Measurements from ENCODE around the gene CDC34. TPM values are rescaled to one million over a fixed set of nuclear protein-coding genes. Genes with fewer than 3 reads are reported as not detected.

CDC34 gene
- total RNA-seq, 1 experiment from 2014 or later: 80.5 TPM

DNA sequence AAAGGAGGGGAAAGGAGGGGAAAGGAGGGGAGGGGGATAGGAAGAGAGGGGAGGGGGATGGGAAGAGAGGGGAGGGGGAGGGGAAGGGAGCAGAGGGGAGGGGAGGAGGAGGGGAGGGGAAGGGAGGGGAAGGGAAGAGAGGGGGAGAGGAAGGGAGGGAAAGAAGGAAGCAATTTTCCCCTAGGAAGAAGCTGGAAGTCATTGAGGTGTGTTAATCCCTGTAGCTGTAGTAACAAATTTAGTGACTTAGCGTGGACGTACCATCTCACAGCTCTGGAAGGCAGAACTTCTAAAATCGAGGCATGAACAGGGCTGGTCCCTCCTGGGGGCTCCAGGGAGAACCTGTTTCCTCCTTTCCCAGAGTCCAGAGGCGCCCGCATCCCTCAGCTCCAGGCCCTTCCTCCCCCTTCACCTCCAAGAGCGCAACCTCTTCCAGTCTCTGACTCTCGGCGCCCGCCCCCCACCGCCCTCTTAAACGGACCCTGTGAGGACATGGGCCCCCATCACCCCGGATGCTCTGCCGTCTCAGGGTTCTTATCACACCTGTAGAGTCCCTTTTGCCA lies 5.6 kb upstream of the CDC34 start:
- no peak for DNase-seq (ENCODE audit: low read depth, low spot score)
- ChIA-PET CTCF (interaction anchor here (1.0 kb wide), 1 partner anchor 121 kb away, joined by 4 read pairs; no protein-coding TSS in a partner anchor), POLR2A (no interaction called here)
- Histone ChIP-seq H3K9me3 (ENCODE audit: control insufficient read depth, insufficient read depth, low read depth, low read length) (no peaks in the 10 kb centered on the region), H3K27me3 (ENCODE audit: control insufficient read depth, insufficient read depth, low read length) (no peaks in the 10 kb centered on the region), H3K4me3 (ENCODE audit: low read depth in 2 of 2, low read length in 2 of 2) (no peak overlapping the region), H3K4me1 (ENCODE audit: control insufficient read depth, insufficient read depth, low read length) (peaks cover 10% of the 10 kb centered on the region; the same call in 1 of the 2 replicates), H3K36me3 (ENCODE audit: control insufficient read depth, insufficient read depth, low read length) (no peaks in the 10 kb centered on the region), H3K27ac (ENCODE audit: low read length) (no peak overlapping the region)
- no TSS peak for BruUV-seq (replicated peaks)
- in situ Hi-C loops (cut with HindIII; ENCODE audit: low pct_unique_long_range_greater_than_20kb, low sequenced_read_pairs) (no loop called here), intact Hi-C loops (cut with micrococcal nuclease; ENCODE audit: unreplicated experiment) (no loop called here)
- no peak for ATAC-seq
- TF ChIP-seq TCF7L2 (IDR thresholded peaks at IDR 0.05; ENCODE audit: low read depth, low read length) (no peak), POLR2AphosphoS5 (IDR thresholded peaks at IDR 0.05; ENCODE audit: low read depth, low read length) (no peak), REST (IDR thresholded peaks at IDR 0.05; ENCODE audit: insufficient read depth in 1 of 2, low read depth in 2 of 2, low read length in 1 of 2) (no peak), CTCF (IDR thresholded peaks at IDR 0.05) (no peak), SIN3A (IDR thresholded peaks at IDR 0.05; ENCODE audit: borderline replicate concordance, insufficient read depth, low read depth, low read length) (no peak)

DNA sequence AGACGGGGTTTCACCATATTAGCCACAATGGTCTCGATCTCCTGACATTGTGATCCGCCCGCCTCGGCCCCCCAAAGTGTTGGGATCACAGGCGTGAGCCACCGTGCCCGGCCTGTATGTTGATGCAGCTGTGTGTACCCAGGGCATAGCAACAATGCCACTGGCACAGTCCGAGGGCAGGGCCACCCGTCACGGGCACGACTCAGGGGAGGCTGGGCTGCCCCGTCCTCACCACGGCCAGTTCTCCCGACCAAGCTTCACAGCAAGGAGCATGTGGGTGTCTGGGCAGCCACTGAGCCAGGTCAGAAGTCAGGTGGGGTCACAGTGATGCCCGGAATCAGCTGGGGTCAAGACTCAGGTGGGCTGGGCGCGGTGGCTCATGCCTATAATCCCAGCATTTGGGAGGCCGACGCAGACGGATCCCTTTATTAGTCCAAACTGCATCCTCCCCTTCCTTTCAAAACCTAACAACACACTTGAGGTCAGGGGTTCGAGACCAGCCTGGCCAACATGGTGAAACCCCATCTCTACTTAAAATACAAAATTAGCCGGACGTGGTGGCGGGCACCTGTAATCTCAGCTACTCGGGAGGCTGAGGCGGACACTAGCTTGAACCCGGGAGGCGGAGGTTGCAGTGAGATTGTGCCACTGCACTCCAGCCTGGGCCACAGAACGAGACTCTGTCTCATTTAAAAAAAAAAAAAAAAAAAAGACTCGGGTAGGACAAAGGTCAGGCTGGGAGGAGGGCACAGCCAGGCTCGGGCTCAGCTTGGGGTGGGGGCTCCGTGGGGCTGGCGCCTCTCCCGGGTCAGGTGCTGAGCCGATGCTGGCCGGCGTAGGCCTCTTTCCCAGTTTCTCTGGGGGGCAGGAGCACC lies 1.2 kb upstream of the CDC34 start:
- peaks cover 17% of the 10 kb centered on the region for H3K4me1 ChIP-seq (ENCODE audit: control insufficient read depth, insufficient read depth, low read length)
- TSS peak; percentile 93 for BruUV-seq (replicated peaks)
- peaks cover 4% of the 10 kb centered on the region; the same call in 1 of the 2 replicates for H3K36me3 ChIP-seq (ENCODE audit: control insufficient read depth, insufficient read depth, low read length)
- no peaks in the 10 kb centered on the region for H3K9me3 ChIP-seq (ENCODE audit: control insufficient read depth, insufficient read depth, low read depth, low read length)
- ATAC-seq: no peak
- in situ Hi-C loops (cut with HindIII; ENCODE audit: low pct_unique_long_range_greater_than_20kb, low sequenced_read_pairs) (no loop called here), intact Hi-C loops (cut with micrococcal nuclease; ENCODE audit: unreplicated experiment) (no loop called here)
- ChIA-PET POLR2A (interaction anchor here (0.6 kb wide), 1 partner anchor 14 kb away, joined by 7 read pairs; no protein-coding TSS in a partner anchor), CTCF (interaction anchor here (1.2 kb wide), 1 partner anchor 24 kb away, joined by 3 read pairs; no protein-coding TSS in a partner anchor)
- H3K4me3 ChIP-seq (ENCODE audit: low read depth in 2 of 2, low read length in 2 of 2): peak overlapping the region; percentile 58 to 74
- no peak for DNase-seq (ENCODE audit: low read depth, low spot score)
- no peaks in the 10 kb centered on the region for H3K27me3 ChIP-seq (ENCODE audit: control insufficient read depth, insufficient read depth, low read length)
- H3K27ac ChIP-seq (ENCODE audit: low read length): peak overlapping the region; percentile 71
- TF ChIP-seq SIN3A (IDR thresholded peaks at IDR 0.05; ENCODE audit: borderline replicate concordance, insufficient read depth, low read depth, low read length) (no peak), POLR2AphosphoS5 (IDR thresholded peaks at IDR 0.05; ENCODE audit: low read depth, low read length) (no peak), REST (IDR thresholded peaks at IDR 0.05; ENCODE audit: insufficient read depth in 1 of 2, low read depth in 2 of 2, low read length in 1 of 2) (no peak), TCF7L2 (IDR thresholded peaks at IDR 0.05; ENCODE audit: low read depth, low read length) (no peak), CTCF (IDR thresholded peaks at IDR 0.05) (no peak)
